Epithelial cell of esophagus (primary cell): Measurements from ENCODE around the gene MCOLN1.

Source experiments
- DNase-seq: peaks from one replicate; pipeline ENCODE4 v3.0.0; 2010; ENCODE audit warnings: low read depth
- H3K4me3 ChIP-seq: 2 replicates; pipeline ENCODE4 v1.5.1; 2011; ENCODE audit warnings: mild to moderate bottlenecking, low read length, control low read depth
- CTCF ChIP-seq: IDR thresholded peaks from 2 replicates; pipeline ENCODE4 v1.5.1; 2011; ENCODE audit warnings: low read depth, mild to moderate bottlenecking, low read length, control low read depth, inconsistent platforms; ENCODE audit not compliant: insufficient read depth; ENCODE audit errors: missing control alignments

The MCOLN1 gene

GRCh38 chr19:7488736-7489353 lies 33.6 kb upstream of the MCOLN1 start, which contains the start of gene PEX11G:
Gene PEX11G (minus strand): TSS chr19:7489035. CDS start chr19:7489010, 25 bp downstream.
- TF ChIP-seq CTCF = no peak
- DNase-seq = peak; percentile 76
- H3K4me3 ChIP-seq = peak within 1 kb of the TSS; percentile 74

GRCh38 chr19:7489609-7490044 lies 32.8 kb upstream of the MCOLN1 start:
- no peak for TF ChIP-seq CTCF
- H3K4me3 ChIP-seq = no peak overlapping the region
- no peak for DNase-seq

DNA sequence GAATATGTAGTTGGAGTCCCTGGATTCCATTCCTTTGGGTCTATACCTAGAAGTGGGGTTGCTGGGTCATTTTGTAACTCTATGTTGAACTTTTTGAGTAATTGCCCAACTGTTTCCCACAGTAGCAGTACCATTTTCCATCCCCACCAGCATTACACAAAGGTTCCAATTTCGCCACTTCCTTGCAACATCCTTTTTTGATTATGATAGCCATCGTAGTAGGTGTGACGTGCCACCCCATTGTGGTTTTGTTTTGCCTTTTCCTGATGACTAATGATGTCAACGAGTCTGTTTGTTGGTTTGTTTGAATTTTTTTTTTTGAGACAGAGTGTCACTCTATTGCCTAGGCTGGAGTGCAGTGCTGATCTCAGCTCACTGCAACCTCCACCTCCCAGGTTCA lies 30.3 kb upstream of the MCOLN1 start:
- TF ChIP-seq CTCF = no peak
- H3K4me3 ChIP-seq = no peak overlapping the region
- peak; percentile 74 for DNase-seq

DNA sequence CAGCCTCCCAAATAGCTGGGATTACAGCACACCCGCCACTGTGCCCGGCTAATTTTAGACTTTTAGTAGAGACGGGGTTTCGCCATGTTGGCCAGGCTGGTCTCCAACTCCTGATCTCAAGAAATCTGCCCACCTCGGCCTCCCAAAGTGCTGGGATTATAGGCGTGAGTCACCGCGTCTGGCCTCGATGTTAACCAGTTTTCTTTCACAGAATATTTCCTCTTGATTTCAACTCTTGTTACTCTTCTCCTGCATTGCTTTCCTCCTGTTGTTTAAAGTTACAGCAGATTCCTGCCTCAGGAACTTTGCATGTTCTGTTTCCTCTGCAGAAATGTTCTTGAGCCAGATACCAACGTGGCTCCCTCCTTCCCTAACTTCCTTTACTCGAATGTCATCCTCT lies 29.9 kb upstream of the MCOLN1 start:
- TF ChIP-seq CTCF = no peak
- DNase-seq = no peak

GRCh38 chr19:7494416-7495098 lies 27.9 kb upstream of the MCOLN1 start:
- DNase-seq = peak; percentile 85

More for the DNA sequence above, 29.9 kb upstream of the MCOLN1 start:
- H3K4me3 ChIP-seq = no peak overlapping the region

GRCh38 chr19:7497292-7497691 lies 25.1 kb upstream of the MCOLN1 start:
- H3K4me3 ChIP-seq = no peak overlapping the region
- no peak for DNase-seq
- TF ChIP-seq CTCF = peak; percentile 45

More at GRCh38 chr19:7494416-7495098, 27.9 kb upstream of the MCOLN1 start:
- no peak for TF ChIP-seq CTCF
- no peak overlapping the region for H3K4me3 ChIP-seq
